ENCODE measurements around the gene IGSF21. TPM values are rescaled to one million over a fixed set of nuclear protein-coding genes. Genes with fewer than 3 reads are reported as not detected.

Gene IGSF21
- total and polyA plus RNA-seq, 2 of the 8 experiments (the other 6 are each of a cell fraction or from before 2014, with no cell fraction given), result 22.5 to 28.5 TPM

DNA sequence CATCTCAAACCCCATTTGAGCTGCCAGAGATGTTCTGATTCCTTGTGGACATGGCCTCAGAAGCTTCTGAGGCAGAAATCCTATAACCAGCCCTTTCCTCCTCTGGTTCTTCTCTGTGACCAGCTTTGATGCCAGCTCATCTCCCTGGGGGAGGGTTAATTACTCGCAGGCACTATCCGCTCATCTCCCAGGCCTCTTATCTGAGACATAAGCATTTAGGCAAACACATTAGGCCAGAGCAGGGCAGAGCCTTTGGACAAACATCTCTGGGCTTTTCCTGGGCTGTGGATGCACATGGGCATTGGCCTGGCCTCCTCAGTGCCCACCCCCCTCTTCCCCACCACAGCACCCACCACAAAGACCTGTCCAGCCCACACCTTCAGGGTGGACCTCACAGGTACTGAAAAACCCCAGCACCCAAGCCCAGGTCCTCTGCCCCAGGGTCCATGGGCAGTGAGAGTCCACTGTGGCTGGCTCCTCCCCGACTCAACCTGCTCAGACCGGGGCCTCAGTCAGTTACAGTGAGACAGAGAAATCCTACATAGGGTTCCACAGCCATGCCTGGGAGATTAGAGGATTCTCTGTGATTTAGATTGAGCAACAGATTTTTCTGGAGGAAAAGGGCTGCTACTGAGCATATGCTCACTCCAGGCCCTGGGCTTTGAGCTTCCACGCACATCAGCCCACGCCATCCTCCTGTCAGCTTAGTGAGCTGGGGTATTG is 26.9 kb downstream of the IGSF21 start (continued):
- TF ChIP-seq TBP (IDR thresholded peaks at IDR 0.05; ENCODE audit: low read depth, low read length) (no peak), GABPA (IDR thresholded peaks at IDR 0.05; ENCODE audit: borderline replicate concordance, insufficient read depth, low read length) (no peak)
